OCI-LY3 (cell line): Measurements from ENCODE around the gene FHOD1.

ENCODE experiments used
- EZH2phosphoT487 ChIP-seq: fragments of 200-600 bp; shearing (Covaris generic); IDR thresholded peaks from 2 replicates; pipeline ENCODE4 v1.6.1; 2018; ENCODE audit warnings: antibody characterized with exemption, mixed run types, low read depth
- TF ChIP-seq, protein P1 (sequence below): fragments of 200-600, 300-600 bp; sonication (generic); IDR thresholded peaks from 2 replicates; pipeline ENCODE4 v1.5.1; 2014; ENCODE audit warnings: antibody characterized with exemption, low read length, low read depth

DNA sequence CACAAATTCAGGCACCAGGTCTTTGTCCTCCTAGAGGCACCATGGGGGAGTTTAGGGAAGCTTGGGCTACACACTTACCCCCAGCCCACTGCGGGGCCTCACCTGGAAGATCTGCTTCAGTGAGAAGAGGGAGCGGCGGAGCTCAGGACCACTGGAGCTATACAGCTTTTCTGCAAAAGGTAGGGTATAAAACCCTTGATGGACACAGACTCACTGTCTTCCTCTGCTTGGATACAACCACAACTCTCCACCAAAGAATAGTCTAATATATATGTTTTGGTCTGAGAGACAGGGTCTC, 9.1 kb downstream of the FHOD1 start:
- TF ChIP-seq, protein P1, sequence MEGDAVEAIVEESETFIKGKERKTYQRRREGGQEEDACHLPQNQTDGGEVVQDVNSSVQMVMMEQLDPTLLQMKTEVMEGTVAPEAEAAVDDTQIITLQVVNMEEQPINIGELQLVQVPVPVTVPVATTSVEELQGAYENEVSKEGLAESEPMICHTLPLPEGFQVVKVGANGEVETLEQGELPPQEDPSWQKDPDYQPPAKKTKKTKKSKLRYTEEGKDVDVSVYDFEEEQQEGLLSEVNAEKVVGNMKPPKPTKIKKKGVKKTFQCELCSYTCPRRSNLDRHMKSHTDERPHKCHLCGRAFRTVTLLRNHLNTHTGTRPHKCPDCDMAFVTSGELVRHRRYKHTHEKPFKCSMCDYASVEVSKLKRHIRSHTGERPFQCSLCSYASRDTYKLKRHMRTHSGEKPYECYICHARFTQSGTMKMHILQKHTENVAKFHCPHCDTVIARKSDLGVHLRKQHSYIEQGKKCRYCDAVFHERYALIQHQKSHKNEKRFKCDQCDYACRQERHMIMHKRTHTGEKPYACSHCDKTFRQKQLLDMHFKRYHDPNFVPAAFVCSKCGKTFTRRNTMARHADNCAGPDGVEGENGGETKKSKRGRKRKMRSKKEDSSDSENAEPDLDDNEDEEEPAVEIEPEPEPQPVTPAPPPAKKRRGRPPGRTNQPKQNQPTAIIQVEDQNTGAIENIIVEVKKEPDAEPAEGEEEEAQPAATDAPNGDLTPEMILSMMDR, result no peak
- TF ChIP-seq EZH2phosphoT487, result no peak
